HG03025 (cell line): Measurements from ENCODE around the gene PGLYRP2.
"Not testable (repeated sequence)": the region's sequence is repeated elsewhere in the genome, so short reads cannot be mapped to it uniquely, and the experiment has no call there.

Source experiments
- ATAC-seq: cut with Tn5 transposase; IDR thresholded peaks from one replicate; pipeline ENCODE4 v1.9.1; 2021; ENCODE audit warnings: mild to moderate bottlenecking, moderate library complexity; ENCODE audit not compliant: unreplicated experiment, low FRiP score

PGLYRP2 gene

DNA sequence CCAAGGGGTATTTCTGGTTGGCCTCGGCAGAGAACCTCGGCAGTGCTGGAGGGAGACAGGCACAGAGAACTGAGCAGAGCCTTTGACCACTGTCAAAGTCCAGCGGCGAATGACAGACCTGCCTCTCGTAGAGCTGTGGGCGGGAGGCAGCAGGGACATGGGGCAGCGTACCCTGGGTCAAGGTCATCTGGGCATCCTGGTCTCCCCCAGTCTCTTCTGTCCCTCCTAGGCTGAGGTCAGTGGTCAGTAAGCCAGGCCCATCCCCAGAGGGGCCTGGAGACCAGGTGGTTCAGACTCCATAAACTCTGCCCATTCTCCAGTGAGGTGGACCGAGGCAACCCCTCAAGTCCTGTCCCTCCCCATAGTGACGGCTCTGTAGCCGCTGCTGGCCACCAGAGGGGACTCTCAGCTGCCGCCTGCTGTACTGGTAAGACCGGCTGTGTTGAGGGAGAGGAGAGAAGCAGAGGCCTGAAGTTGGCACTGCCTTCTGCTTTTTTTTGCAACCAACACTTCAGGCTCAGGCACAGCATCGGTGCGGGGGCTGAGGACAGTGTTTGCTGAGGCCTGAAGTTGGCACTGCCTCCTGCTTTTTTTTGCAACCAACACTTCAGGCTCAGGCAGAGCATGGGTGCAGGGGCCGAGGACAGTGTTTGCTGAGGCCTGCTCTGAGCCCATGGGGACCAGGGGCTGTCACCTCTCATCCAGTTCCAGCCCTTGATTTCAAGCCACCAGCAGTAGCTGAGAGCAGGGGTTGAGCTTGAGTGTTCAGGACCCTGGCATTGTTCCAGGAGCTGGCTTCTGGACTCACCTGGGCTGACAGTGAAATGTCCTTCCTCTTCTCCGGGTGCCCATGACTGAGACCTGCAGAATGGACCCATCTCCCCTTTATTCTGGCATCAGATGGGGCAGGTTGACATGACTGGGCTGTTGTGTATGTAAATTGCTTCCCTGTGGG is at the start of gene PGLYRP2:
Gene PGLYRP2 (minus strand): TSS at position 111 of the 955 bp plus-strand sequence. CDS start 130 bp downstream, outside the sequence.
- no peak for ATAC-seq

- no peak for ATAC-seq
These were observed 48.4 kb upstream of the PGLYRP2 start for GRCh38 chr19:15527705-15528104.

GRCh38 chr19:15526408-15526807 is 47.1 kb upstream of the PGLYRP2 start:
- ATAC-seq = no peak

DNA sequence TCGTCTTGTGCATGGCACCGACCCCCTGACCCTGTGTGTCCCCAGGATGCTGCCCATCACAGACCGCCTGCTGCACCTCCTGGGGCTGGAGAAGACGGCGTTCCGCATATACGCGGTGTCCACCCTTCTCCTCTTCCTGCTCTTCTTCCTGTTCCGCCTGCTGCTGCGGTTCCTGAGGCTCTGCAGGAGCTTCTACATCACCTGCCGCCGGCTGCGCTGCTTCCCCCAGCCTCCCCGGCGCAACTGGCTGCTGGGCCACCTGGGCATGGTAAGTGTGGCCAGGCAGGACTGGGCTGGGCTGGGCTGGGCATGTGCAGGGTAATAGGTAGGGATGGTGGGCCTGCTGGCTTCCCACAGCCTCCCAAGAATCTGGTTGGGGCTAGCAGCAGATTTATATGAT is 46.0 kb upstream of the PGLYRP2 start:
- no peak for ATAC-seq

DNA sequence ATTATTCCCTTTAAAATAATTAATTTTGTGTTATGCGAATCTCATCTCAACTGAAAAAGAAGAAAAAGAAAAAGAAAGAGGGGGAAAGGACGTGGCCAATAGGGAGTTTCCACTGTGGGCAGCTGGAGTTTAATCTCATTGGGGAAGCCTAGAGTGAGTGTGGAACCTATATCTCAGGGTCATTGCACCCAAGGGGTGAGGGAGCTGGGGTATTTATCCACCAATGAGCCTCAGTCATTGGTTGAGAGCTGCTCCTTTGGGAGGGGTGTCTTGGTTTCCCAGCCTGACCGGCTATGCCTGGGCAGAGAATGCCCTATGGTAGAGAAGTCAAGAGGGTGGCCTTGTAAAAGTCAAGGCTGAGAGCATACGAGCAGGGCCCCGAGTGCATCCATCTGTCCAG is 45.5 kb upstream of the PGLYRP2 start:
- no peak for ATAC-seq

- ATAC-seq = no peak
These were observed 40.2 kb upstream of the PGLYRP2 start for GRCh38 chr19:15519433-15519976.

DNA sequence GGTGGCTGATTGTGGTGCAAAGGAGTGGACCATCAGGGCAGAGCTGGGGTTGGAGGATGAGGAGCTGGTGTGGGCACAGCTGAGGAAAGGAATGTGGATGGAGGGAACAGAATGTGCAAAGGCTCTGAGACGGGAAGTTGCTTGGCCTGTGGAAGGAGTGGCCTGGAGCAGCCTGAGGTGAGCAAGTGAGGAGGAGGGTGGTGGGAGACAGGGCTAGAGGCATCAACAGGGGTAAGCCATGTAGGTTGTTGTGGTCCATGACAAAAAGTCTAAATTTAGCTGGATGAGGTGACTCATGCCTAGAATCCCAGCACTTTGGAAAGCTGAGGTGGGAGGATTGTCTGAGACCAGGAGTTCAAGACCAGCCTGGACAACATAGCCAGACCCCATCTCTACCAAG is 38.5 kb upstream of the PGLYRP2 start:
- no peak for ATAC-seq

DNA sequence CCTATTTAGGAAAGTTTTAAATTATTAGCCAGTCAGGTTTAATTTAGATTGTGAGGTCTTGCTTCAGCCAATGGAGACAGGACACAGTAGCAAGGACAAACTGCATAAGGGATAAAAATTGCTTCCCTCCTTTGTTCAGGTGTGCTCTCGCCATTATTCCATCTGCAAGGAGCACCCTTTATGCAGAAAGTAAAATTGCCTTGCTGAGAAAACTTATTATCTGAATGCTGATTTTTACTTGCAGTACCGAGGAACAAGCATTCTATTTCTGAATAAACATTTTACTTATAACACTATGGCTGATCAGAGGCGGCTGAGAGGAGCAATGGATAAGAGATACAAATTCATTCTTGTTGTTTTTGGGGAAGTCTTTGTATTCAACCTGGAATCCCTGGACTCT is 37.1 kb upstream of the PGLYRP2 start:
- no peak for ATAC-seq

GRCh38 chr19:15515227-15515625 is 35.9 kb upstream of the PGLYRP2 start:
- not testable (repeated sequence) for ATAC-seq

DNA sequence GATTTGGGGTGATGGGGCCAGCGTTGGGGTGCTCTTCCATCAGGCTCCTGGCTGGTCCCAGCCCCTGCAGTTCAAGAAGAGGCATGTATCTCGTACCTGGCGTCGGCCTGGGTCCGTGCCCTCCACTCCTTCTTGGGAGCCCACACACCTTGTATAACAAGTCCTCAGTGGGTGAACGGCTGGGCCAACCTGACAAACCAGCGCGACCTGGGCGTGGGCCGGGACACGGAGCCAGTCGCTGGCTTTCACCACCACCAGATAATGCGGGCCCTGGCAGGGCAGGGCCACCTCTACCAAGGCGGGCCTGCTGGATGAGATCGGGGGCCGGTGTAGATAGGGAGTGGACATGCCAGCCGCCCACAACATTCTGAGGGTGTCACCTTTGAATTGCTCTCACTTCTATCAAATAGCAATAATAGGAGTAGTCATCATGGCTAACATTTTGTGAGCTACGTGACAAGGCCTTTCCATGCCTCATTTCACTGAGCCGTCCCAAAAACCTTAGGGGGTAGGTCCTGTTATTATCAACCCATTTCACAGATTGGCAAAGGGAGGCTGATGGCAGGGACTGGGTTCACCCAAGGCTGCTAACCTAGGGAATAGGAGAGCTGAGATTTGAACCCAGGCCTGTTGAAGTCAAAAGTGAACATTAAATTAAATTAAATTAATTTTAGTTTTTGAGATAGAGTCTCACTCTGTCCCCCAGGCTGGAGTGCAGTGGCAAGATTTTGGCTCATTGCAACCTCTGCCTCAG is 32.5 kb upstream of the PGLYRP2 start:
- no peak for ATAC-seq

GRCh38 chr19:15508035-15508710 is 28.9 kb upstream of the PGLYRP2 start, which contains the start of gene CYP4F22:
CYP4F22 (plus strand) TSS chr19:15508525; CDS start chr19:15525337, 16,812 bp downstream.
- ATAC-seq = no peak

- no peak for ATAC-seq
These were observed 28.1 kb upstream of the PGLYRP2 start for GRCh38 chr19:15507068-15508034.

DNA sequence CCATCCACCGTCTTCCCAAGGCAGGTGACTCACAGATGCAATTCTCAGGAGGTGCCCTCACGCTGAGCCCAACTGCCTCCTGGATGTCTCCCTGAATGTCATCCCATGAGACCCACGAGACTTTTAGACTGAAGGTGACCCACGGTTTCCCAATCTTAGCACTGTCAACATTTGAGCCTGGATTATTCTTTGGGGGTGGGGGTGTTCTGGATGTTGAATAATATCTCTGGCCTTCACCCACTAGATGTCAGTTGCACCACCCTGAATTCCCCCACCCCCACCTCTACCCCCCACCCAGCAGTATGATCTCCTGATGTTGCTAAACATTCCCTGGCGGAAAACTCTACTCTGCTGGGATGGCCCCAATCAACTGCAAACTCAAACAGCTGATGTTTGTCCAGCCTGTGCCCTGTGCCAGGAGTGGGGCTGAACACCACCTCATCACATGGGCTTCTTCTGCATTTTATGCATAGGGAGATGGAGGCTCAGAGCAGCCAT is 26.8 kb upstream of the PGLYRP2 start:
- ATAC-seq = no peak

GRCh38 chr19:15502264-15502663 is 23.0 kb upstream of the PGLYRP2 start:
- ATAC-seq = no peak

- no peak for ATAC-seq
These were observed 22.3 kb upstream of the PGLYRP2 start for GRCh38 chr19:15501596-15501995.

GRCh38 chr19:15498910-15499309 is 19.6 kb upstream of the PGLYRP2 start:
- no peak for ATAC-seq

- ATAC-seq = no peak
These were observed 19.0 kb upstream of the PGLYRP2 start for GRCh38 chr19:15498156-15498858.

- ATAC-seq = no peak
These were observed 15.8 kb upstream of the PGLYRP2 start for GRCh38 chr19:15495151-15495550.
